ENCODE measurements around the gene CTIF.

- TF ChIP-seq CTCF (conservative IDR thresholded peaks at IDR 0.05; ENCODE audit: low read depth, low read length) (no peak), EZH2 (IDR thresholded peaks at IDR 0.05; ENCODE audit: low read length, unreplicated experiment) (no peak)
Measured at GRCh38 chr18:48538531-48539405, at the start of gene CTIF.
